Breast epithelium (tissue), 4 donors: ENCODE measurements around the gene KLC1. TPM values are rescaled to one million over a fixed set of nuclear protein-coding genes. Genes with fewer than 3 reads are reported as not detected.
A peak's percentile ranks its signal among the peaks of the same experiment; 100 is the strongest.

ENCODE experiments used
- DNase-seq, 2 donors: peaks; one replicate each; pipeline ENCODE4 v3.0.0-alpha.2; 2019; ENCODE audit warnings: low spot score in 2 of 2
- H3K27ac ChIP-seq, 2 donors: fragments of 200-600 bp; sonication (generic) in 1 of 2; one replicate each; pipeline ENCODE4 v1.5.1; 2016 to 2019; ENCODE audit warnings: mild to moderate bottlenecking in 1 of 2
- H3K27me3 ChIP-seq, 2 donors: fragments of 200-600 bp; sonication (generic) in 1 of 2; one replicate each; pipeline versions ENCODE4 v1.5.1 to v1.6.0; 2017 to 2019; ENCODE audit warnings: control low read depth in 1 of 2, mild to moderate bottlenecking in 1 of 2
- H3K36me3 ChIP-seq: fragments of 200-600 bp; one replicate; pipeline ENCODE4 v1.5.1; 2019
- H3K4me1 ChIP-seq, 2 donors: fragments of 200-600 bp; sonication (generic); one replicate each; pipeline ENCODE4 v1.5.1; 2016 to 2019; ENCODE audit warnings: control low read depth in 1 of 2
- H3K4me3 ChIP-seq, 3 donors: fragments of 200-600 bp; sonication (generic); 1 replicate in 2 of 3; 2 replicates in 1 of 3; pipeline ENCODE4 v1.5.1; 2016 to 2019; ENCODE audit warnings: mild to moderate bottlenecking in 3 of 3, moderate library complexity in 2 of 3
- H3K9me3 ChIP-seq, 2 donors: fragments of 200-600 bp; sonication (generic) in 1 of 2; one replicate each; pipeline ENCODE4 v1.5.1; 2016 to 2019; ENCODE audit warnings: control low read depth in 1 of 2
- POLR2A ChIP-seq: fragments of 450-650 bp; IDR thresholded peaks from one replicate; pipeline ENCODE4 v1.6.1; 2016; ENCODE audit warnings: antibody characterized with exemption, mild to moderate bottlenecking, moderate library complexity
- POLR2AphosphoS5 ChIP-seq, 3 donors: sonication (generic); formaldehyde crosslinking; IDR thresholded peaks; one replicate each; pipeline ENCODE4 v1.6.1; 2017; ENCODE audit warnings: antibody characterized with exemption in 3 of 3
- intact Hi-C: fragments of 100-400 bp; cut with DNase I; formaldehyde crosslinking; loops from one replicate; pipeline ENCODE4 v1.15.1; 2023; ENCODE audit warnings: low total_unique reads
- total RNA-seq, 3 donors: library from RNA; depleted of rRNA; stranded (reverse); fragments of >200 nt; gene quantifications; one replicate each; pipeline ENCODE4 v1.1.0, GENCODE V29; 2016
- TF ChIP-seq, protein P1 (sequence below), 3 donors: fragments of 450-650 bp; IDR thresholded peaks; one replicate each; pipeline ENCODE4 v1.5.1; 2016 to 2017; ENCODE audit warnings: antibody characterized with exemption in 3 of 3, mild to moderate bottlenecking in 3 of 3, moderate library complexity in 3 of 3

The KLC1 gene
- total RNA-seq, 3 donors from 2014 or later, result 222 to 275 (median 253) TPM

GRCh38 chr14:103693515-103693914 is 64.5 kb downstream of the KLC1 start:
- peak; percentile 67 to 86 for DNase-seq

DNA sequence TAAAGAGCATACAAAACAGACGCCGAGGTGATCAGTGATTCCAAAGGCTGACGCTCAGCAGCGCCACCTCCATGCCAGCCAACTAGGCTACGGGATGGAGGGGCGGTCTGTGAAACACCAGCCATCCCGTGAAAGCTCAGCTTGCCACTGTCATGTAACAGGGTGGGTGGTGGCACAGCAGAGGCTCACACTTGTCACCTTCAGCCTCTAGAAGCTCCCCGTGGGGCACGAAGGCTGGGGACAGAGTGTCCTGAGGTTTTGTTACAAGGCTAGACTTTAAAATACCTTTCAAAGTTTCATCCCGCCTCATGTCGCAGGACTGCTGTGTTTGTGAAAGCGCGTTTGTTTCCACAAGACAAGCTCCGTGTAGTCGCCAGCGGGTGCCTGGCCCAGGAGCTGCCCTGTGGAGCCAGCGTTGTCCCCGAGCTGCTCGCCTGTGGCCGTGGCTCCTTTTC is 65.6 kb downstream of the KLC1 start:
- Histone ChIP-seq H3K27me3 (no peaks in the 10 kb centered on the region), H3K4me1 (peaks cover 3 to 16% of the 10 kb centered on the region in 2 donors), H3K27ac (no peak overlapping the region), H3K4me3 (no peak overlapping the region), H3K9me3 (no peaks in the 10 kb centered on the region), H3K36me3 (no peaks in the 10 kb centered on the region)
- TF ChIP-seq, protein P1, sequence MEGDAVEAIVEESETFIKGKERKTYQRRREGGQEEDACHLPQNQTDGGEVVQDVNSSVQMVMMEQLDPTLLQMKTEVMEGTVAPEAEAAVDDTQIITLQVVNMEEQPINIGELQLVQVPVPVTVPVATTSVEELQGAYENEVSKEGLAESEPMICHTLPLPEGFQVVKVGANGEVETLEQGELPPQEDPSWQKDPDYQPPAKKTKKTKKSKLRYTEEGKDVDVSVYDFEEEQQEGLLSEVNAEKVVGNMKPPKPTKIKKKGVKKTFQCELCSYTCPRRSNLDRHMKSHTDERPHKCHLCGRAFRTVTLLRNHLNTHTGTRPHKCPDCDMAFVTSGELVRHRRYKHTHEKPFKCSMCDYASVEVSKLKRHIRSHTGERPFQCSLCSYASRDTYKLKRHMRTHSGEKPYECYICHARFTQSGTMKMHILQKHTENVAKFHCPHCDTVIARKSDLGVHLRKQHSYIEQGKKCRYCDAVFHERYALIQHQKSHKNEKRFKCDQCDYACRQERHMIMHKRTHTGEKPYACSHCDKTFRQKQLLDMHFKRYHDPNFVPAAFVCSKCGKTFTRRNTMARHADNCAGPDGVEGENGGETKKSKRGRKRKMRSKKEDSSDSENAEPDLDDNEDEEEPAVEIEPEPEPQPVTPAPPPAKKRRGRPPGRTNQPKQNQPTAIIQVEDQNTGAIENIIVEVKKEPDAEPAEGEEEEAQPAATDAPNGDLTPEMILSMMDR (IDR thresholded peaks at IDR 0.05), result no peak
- TF ChIP-seq POLR2AphosphoS5 (IDR thresholded peaks at IDR 0.05) (no peak), POLR2A (no peak)
- DNase-seq, result no peak
- intact Hi-C loops, result no loop called here

More at GRCh38 chr14:103693515-103693914, 64.5 kb downstream of the KLC1 start:
- H3K27ac ChIP-seq, result peak overlapping the region; percentile 35 to 50
- TF ChIP-seq POLR2A (no peak), POLR2AphosphoS5 (IDR thresholded peaks at IDR 0.05) (no peak)
- TF ChIP-seq, protein P1 (IDR thresholded peaks at IDR 0.05), result no peak
- peaks cover 3 to 16% of the 10 kb centered on the region in 2 donors for H3K4me1 ChIP-seq
- no peak overlapping the region for H3K4me3 ChIP-seq
- H3K9me3 ChIP-seq, result no peaks in the 10 kb centered on the region
- H3K27me3 ChIP-seq, result no peaks in the 10 kb centered on the region
- intact Hi-C loops, result no loop called here
- no peaks in the 10 kb centered on the region for H3K36me3 ChIP-seq

- Histone ChIP-seq H3K9me3 (no peaks in the 10 kb centered on the region), H3K36me3 (no peaks in the 10 kb centered on the region), H3K4me1 (peaks cover 3 to 16% of the 10 kb centered on the region in 2 donors), H3K27ac (no peak overlapping the region), H3K4me3 (no peak overlapping the region), H3K27me3 (no peaks in the 10 kb centered on the region)
- intact Hi-C loops, result no loop called here
- DNase-seq, result no peak
- TF ChIP-seq POLR2A, result no peak
- TF ChIP-seq, protein P1 (IDR thresholded peaks at IDR 0.05), result no peak
Measured at GRCh38 chr14:103695296-103696069, 66.5 kb downstream of the KLC1 start.

- Histone ChIP-seq H3K9me3 (no peaks in the 10 kb centered on the region), H3K36me3 (no peaks in the 10 kb centered on the region), H3K27ac (peak overlapping the region in 1 of 2 donors; percentile 56), H3K4me1 (peaks cover 3 to 16% of the 10 kb centered on the region in 2 donors), H3K4me3 (no peak overlapping the region), H3K27me3 (no peaks in the 10 kb centered on the region)
- intact Hi-C loops, result no loop called here
- TF ChIP-seq POLR2A, result no peak
- TF ChIP-seq POLR2AphosphoS5 (IDR thresholded peaks at IDR 0.05), result no peak
- TF ChIP-seq, protein P1 (IDR thresholded peaks at IDR 0.05), result no peak
- DNase-seq, result no peak
Measured at GRCh38 chr14:103696070-103696402, 67.0 kb downstream of the KLC1 start.

DNA sequence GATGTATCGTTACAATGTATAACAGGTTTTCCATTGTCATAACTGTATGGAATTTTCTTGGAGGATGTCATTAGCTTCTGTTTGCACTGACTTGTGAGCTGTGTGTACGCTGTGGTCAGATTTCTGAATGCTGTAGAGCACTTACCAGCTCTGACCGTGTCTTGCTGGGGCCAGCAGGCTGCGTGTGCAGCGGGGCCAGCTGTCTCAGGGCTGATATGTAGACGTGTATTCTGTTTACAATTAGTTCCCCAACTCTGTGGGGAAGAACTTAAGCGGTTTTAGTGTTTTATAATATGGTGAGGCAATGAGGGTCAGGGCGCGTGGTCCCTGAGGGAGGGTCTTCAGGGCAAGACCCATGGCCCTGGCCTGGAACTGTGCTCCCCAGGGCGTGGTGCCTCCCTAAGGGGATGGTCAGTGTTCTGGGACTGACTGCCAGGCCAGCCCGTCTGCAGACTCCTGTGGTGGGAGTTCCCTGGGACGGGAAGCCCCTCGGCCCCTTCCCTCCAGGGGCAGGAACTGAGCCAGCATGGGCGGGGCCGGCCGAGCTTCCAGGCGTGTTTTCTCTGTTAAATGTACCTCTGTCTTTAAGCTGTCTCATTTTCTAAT is 67.6 kb downstream of the KLC1 start:
- H3K4me1 ChIP-seq, result peaks cover 3 to 16% of the 10 kb centered on the region in 2 donors
- intact Hi-C loops, result no loop called here
- H3K36me3 ChIP-seq, result no peaks in the 10 kb centered on the region

More for the DNA sequence above, 67.6 kb downstream of the KLC1 start:
- peak in 1 of 2 donors; percentile 45 for DNase-seq
- TF ChIP-seq POLR2A, result no peak
- TF ChIP-seq, protein P1 (IDR thresholded peaks at IDR 0.05), result no peak
- peak in 1 of 3 donors; percentile 26 for TF ChIP-seq POLR2AphosphoS5 (IDR thresholded peaks at IDR 0.05)
- Histone ChIP-seq H3K27me3 (no peaks in the 10 kb centered on the region), H3K27ac (peak overlapping the region in 1 of 2 donors; percentile 56), H3K4me3 (peak overlapping the region in 1 of 3 donors; percentile 4), H3K9me3 (no peaks in the 10 kb centered on the region)
